GM23248 (cell line): Measurements from ENCODE around the gene MAPK8IP2.

Experiments used
- EZH2 ChIP-seq: fragments of 200-600 bp; sonication (generic); IDR thresholded peaks from 2 replicates; pipeline ENCODE4 v1.6.1; 2018; ENCODE audit warnings: antibody characterized with exemption, mild to moderate bottlenecking; ENCODE audit not compliant: insufficient read depth, poor library complexity, severe bottlenecking
- EZH2phosphoT487 ChIP-seq: fragments of 200-600 bp; sonication (generic); IDR thresholded peaks from 2 replicates; pipeline ENCODE4 v1.6.1; 2018; ENCODE audit warnings: antibody characterized with exemption, moderate library complexity, mild to moderate bottlenecking, low read depth; ENCODE audit not compliant: insufficient read depth

- no peak for TF ChIP-seq EZH2
- TF ChIP-seq EZH2phosphoT487: no peak
These were observed 20.8 kb downstream of the MAPK8IP2 start for GRCh38 chr22:50621356-50621880.
